SU-DHL-6 (cell line): ENCODE data around the gene ATP13A4.

Experiments
- EZH2phosphoT487 ChIP-seq: fragments of 200-600 bp; sonication (generic), shearing (Covaris generic); conservative IDR thresholded peaks from 2 replicates; pipeline ENCODE4 v1.6.1; 2018; ENCODE audit warnings: mild to moderate bottlenecking, antibody characterized with exemption, low read length, moderate library complexity, mixed read lengths
- TF ChIP-seq, protein P1 (sequence below): fragments of 200-600 bp; sonication (generic); IDR thresholded peaks from one replicate; pipeline ENCODE4 v1.5.1; 2017; ENCODE audit warnings: antibody characterized with exemption, mild to moderate bottlenecking, low read length, moderate library complexity; ENCODE audit not compliant: insufficient read depth, poor library complexity, severe bottlenecking

DNA sequence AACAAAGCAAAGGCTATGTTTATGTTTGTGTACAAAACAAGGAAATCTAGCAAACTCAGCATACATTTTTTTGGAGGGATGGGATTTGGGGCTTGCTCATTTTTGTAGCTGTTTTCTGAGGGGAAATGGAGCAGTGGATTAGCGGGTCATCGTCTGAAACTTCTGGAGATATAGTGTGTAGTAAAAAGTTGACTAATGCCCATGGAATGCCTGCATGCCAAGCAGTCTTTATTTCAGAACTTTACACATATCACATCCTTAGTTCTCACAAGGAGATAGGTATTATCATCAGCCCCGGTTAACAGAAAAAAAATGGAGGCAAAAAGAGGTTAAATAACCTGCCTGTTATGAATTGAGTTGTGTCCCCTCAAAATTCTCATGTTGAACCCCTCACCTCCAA is 47.1 kb downstream of the ATP13A4 start:
- TF ChIP-seq, protein P1, sequence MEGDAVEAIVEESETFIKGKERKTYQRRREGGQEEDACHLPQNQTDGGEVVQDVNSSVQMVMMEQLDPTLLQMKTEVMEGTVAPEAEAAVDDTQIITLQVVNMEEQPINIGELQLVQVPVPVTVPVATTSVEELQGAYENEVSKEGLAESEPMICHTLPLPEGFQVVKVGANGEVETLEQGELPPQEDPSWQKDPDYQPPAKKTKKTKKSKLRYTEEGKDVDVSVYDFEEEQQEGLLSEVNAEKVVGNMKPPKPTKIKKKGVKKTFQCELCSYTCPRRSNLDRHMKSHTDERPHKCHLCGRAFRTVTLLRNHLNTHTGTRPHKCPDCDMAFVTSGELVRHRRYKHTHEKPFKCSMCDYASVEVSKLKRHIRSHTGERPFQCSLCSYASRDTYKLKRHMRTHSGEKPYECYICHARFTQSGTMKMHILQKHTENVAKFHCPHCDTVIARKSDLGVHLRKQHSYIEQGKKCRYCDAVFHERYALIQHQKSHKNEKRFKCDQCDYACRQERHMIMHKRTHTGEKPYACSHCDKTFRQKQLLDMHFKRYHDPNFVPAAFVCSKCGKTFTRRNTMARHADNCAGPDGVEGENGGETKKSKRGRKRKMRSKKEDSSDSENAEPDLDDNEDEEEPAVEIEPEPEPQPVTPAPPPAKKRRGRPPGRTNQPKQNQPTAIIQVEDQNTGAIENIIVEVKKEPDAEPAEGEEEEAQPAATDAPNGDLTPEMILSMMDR = no peak
- no peak for TF ChIP-seq EZH2phosphoT487
